ENCODE measurements around the gene PLXDC2.

DNA sequence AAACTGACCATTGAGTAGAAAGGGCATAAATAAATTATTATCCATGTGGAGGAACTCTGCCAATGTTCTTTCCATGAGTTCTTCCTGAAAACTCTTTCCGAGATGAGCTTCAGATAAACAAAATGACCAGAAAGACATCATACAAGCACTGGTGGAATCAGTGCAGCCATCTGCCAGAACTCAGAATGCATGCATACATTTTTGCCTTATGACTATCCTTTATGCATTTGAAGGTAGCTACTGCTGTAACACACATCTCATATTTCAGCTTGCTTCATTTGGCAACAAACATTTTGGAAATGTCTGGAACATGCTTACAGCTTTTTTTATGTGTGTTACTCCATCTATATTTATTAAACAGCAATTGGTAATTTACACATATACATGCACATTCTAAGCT lies 448.9 kb downstream of the PLXDC2 start:
- TF ChIP-seq ELF4 (IDR thresholded peaks at IDR 0.05) (no peak), NFRKB (IDR thresholded peaks at IDR 0.05) (no peak), ARNT (IDR thresholded peaks at IDR 0.05) (no peak), FOXK2 (IDR thresholded peaks at IDR 0.05) (no peak), TARDBP (IDR thresholded peaks at IDR 0.05) (no peak), HDGF (IDR thresholded peaks at IDR 0.05; ENCODE audit: borderline replicate concordance) (no peak), SP1 (IDR thresholded peaks at IDR 0.05) (no peak), BHLHE40 (IDR thresholded peaks at IDR 0.05; ENCODE audit: borderline replicate concordance) (no peak), SUZ12 (IDR thresholded peaks at IDR 0.05) (no peak)
- TF ChIP-seq, protein P1, sequence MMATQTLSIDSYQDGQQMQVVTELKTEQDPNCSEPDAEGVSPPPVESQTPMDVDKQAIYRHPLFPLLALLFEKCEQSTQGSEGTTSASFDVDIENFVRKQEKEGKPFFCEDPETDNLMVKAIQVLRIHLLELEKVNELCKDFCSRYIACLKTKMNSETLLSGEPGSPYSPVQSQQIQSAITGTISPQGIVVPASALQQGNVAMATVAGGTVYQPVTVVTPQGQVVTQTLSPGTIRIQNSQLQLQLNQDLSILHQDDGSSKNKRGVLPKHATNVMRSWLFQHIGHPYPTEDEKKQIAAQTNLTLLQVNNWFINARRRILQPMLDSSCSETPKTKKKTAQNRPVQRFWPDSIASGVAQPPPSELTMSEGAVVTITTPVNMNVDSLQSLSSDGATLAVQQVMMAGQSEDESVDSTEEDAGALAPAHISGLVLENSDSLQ (IDR thresholded peaks at IDR 0.05): no peak
